HT1080 (cell line): ENCODE measurements around the gene ANXA5. TPM values are rescaled to one million over a fixed set of nuclear protein-coding genes. Genes with fewer than 3 reads are reported as not detected.

Source experiments
- DNase-seq: peaks from one replicate; pipeline ENCODE4 v3.0.0-alpha.2; 2015; ENCODE audit warnings: low read depth
- total RNA-seq: library from RNA; depleted of rRNA; stranded (reverse); fragments of >200 nt; shearing (Covaris generic); gene quantifications from 2 replicates; pipeline ENCODE4 v1.2.3, GENCODE V29; 2014

Gene ANXA5
- total RNA-seq, 1 experiment from 2014 or later = 521 TPM

- DNase-seq = no peak
Measured at GRCh38 chr4:121712001-121712651, 15.3 kb upstream of the ANXA5 start.

GRCh38 chr4:121711263-121712000 lies 14.7 kb upstream of the ANXA5 start:
- DNase-seq = peak; percentile 98

- no peak for DNase-seq
Measured at GRCh38 chr4:121709766-121710405, 13.1 kb upstream of the ANXA5 start.

DNA sequence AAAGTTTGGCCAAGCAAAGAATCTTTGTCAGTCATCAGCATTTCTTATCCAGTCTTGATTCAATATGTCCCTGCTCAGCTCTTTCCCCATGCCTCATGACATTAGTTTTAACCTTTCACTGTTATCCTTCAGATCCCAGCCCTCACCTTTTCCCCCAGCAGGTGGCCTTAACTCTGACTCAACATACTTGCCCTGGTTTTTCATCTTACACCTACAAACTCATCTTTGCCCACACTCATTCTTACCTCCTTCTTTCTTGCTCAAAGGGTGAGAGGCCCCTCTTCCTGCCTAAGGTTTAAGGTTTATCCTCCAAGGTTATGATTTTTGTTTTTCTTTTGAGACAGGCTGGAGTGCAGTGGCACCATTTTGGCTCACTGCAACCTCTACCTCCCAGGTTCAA lies 10.6 kb upstream of the ANXA5 start:
- no peak for DNase-seq

DNA sequence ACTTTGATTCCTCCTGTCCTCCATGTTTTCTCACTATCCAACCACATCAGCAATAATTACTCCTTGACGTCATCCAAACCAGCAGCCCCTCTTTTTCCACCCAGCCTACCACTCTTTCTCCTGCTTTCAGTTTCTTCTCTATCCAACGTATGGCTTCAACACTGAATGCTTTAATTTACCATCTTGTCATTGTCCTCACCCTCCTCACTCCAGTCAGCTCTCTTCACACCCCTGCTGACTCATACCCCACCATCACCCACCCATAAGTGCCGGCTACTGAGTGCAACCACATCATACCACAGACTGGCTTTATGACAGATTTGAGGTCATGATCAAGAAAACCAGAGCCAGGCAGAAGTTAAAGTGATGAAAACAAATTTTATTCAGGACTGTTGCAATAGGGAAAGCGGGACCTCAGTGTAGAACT lies 9.8 kb upstream of the ANXA5 start:
- peak; percentile 89 for DNase-seq

DNA sequence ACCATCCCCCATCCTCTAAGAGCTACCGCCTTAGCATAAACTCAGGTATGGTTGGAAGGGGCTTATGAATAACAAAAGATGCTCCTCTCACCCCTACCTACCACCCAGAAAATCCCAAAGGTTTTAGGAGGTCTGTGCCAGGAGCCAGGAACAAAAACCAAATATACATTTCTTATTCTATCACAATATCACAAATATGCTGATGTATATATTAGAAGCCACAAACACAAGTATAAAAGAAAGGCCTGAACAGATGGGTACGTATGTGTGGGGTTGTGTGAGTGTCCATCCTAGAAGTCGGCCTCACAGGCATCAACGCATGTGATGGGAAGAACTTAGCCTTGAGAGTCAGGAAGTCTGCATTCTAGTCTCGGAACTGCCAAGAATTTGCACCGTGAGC lies 8.7 kb upstream of the ANXA5 start:
- no peak for DNase-seq

DNA sequence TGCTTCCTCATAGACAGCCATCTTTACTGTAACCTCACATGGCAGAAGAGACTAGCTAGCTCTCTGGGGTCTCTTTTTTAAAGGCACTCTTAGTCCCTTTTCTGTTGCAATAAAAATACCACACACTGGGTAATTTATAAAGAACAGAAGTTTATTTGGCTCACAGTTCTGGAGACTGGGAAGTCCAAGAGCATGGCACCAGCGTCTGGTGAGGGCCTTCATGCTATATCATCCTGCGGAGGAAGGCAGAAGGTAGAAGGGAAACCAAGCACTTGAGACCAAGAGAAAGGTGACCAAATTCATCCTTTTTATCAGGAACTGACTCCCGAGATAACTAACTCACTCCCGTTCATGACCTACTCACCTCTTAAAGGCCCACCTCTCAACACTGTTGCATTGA lies 5.4 kb upstream of the ANXA5 start:
- DNase-seq = no peak

- DNase-seq = no peak
Measured at GRCh38 chr4:121701263-121701662, 4.5 kb upstream of the ANXA5 start.

DNA sequence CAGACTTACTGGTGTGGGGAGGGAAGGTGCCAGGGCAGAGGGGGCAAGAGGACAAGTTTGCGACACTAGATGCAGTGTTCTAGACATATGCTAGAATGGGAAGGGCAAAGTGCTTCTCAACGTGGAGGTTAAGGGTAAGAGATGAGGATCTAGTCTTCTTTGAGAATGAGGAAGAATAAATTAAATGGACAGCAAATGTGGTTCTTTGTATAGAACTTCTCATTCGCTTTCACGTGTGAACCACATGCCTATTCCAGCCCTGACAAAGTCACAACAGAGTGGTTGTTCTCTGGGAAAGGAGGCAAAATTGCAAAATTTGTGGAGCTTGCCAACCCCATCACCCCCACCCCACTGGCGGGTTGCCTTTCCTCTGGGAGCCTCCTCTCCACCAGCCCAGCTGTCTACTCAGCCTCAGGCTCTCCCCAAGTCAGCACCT lies 1.5 kb upstream of the ANXA5 start:
- DNase-seq = no peak

DNA sequence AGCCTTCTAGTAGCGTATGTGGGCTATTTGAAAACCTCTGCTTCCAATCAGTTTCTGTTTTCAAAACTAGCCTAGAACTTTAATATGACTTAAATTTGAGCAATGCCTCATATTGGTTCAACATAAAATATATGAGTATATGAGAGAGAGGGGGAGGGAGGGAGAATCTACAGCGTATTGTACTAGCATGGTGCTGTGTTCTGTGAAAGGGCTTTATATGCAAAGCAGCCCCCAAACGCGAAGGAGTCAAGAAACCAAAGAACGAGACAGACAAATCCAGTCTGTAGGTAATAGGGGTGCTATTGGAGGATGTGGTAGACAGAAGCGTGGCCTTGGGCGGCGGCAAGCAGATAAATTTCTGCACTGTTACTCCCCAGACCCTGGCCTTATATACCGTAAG lies 784 bp upstream of the ANXA5 start:
- no peak for DNase-seq

- peak; percentile 76 for DNase-seq
Measured at GRCh38 chr4:121696170-121696580, 605 bp downstream of the ANXA5 start.

DNA sequence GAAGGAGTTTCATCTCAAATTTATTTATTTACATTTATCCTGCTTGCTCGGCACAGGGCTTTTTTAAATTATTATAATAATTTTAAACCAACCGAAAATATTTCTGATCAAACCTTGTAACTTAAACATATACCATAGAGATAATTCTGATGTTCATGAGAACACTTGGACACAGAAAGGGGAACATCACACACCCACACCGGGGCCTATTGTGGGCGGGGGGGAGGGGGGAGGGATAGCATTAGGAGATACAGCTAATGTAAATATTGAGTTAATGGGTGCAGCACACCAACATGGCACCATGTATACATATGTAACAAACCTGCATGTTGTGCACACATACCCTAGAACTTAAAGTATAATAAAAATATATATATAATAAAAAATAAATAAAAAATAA lies 2.9 kb downstream of the ANXA5 start:
- no peak for DNase-seq

GRCh38 chr4:121693450-121693849 lies 3.3 kb downstream of the ANXA5 start:
- no peak for DNase-seq

- DNase-seq = no peak
Measured at GRCh38 chr4:121692261-121692660, 4.5 kb downstream of the ANXA5 start.

GRCh38 chr4:121690001-121690400 lies 6.8 kb downstream of the ANXA5 start:
- DNase-seq = peak; percentile 74

DNA sequence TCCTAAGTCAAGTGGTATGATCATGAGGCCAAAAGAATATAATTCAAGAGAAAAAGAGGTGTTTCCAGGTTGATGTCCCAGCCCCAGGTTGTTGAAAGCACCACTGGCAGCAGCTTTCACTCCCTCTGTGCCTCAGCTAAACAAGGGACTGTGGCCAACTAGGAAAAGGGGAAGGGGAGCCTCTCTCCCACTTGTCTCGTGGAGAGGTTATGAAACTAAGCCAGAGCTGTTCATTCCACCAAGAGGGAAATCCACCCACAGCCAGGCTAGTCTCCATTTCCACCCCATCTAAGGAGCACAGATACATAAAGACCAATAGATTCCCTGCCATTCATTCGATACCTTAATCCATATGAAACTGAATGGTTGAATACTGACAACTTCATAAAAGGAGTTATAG lies 8.1 kb downstream of the ANXA5 start:
- no peak for DNase-seq

- no peak for DNase-seq
Measured at GRCh38 chr4:121688261-121688660, 8.5 kb downstream of the ANXA5 start.

- no peak for DNase-seq
Measured at GRCh38 chr4:121686255-121686654, 10.5 kb downstream of the ANXA5 start.

DNA sequence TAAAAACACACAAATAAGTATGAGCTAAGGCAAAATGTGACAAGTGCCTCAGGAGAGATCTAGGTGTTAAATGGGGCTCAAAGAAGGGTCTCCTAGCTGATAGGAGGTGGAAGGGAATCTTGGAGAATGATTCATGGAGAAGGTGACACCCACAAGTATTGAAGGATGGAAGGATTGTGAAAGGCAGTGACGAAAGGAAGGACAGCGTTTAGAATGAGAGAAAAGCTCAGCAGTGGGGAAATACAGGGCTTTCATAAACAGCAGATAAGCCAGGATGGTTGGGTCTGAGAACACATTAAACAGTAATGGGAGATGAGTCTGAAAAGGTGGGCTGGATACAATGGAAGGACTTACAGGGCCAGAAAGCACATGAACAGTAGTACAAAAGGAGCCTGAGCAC lies 11.5 kb downstream of the ANXA5 start:
- no peak for DNase-seq

DNA sequence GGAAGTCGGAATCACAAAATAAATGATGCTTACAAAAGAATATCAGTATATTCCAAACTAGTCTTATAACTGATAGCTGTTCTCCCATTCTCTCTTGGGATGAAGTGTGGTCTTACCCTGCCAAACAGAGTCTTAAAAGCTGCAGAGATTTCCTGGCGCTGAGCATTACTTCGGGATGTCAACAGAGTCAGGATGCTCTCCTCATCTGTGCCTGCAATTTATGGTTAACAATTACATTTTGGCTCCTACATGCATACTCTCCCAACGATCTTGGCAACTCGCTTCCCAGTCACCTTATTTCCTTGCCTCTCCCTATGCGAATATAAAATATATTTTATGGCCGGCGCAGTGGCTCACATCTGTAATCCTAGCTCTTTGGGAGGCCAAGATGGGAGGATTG lies 12.2 kb downstream of the ANXA5 start:
- no peak for DNase-seq

DNA sequence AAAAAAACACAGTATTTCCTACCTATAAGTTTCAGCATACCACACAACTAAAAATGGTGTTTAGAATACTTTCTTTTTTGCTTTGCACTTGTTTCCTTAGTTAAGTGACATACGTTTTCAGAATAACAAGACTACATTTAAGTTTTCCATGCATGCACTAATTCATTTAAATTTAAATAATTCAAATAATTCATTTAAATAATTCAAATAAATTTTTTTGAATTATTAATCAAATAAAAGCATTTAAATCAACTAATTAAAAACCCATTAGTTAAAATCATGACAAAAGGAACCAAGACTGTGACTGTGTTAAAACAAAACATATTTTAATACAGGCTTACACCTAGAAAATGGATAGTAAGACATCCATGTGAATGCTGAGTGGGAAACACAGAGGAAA lies 12.8 kb downstream of the ANXA5 start:
- no peak for DNase-seq

DNA sequence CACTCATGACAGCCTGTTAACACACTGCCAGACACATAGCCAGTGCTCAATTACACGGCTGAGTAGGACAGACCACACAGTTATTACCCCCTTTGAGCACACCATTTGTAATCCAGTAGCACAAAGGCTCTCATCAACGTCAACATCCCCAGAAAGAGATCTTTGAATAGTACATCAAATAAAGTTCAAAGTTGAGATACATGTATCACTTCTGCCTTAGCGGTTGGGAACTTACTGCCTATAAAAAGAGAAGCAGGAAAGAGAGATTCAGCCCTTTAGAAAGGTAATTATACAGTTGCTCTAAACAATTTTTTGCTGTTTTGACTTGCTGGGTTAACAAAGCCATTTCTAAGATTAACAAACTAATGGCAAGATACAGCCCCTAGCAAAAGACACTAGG lies 16.2 kb downstream of the ANXA5 start:
- DNase-seq = no peak

- no peak for DNase-seq
Measured at GRCh38 chr4:121679951-121680350, 16.8 kb downstream of the ANXA5 start.
